Hepatocyte (in vitro differentiated cells): ENCODE data around the gene CEACAM1. TPM values are rescaled to one million over a fixed set of nuclear protein-coding genes. Genes with fewer than 3 reads are reported as not detected.

Experiments used
- DNase-seq: peaks from one replicate; pipeline ENCODE4 v3.0.0-alpha.2; 2016; ENCODE audit warnings: low spot score
- H2AFZ ChIP-seq: fragments of 200-600 bp; sonication (generic); 2 replicates; pipeline ENCODE4 v1.6.0; 2016; ENCODE audit warnings: antibody characterized with exemption, mild to moderate bottlenecking
- H3K27ac ChIP-seq: fragments of 200-600 bp; sonication (generic); 2 replicates; pipeline ENCODE4 v1.5.1; 2016; ENCODE audit warnings: mild to moderate bottlenecking
- H3K27me3 ChIP-seq: fragments of 200-600 bp; sonication (generic); 2 replicates; pipeline ENCODE4 v1.6.1; 2016
- H3K36me3 ChIP-seq: fragments of 200-600 bp; sonication (generic); replicated peaks from 2 replicates; pipeline ENCODE4 v1.5.1; 2016; ENCODE audit warnings: low read depth; ENCODE audit not compliant: insufficient read depth
- H3K4me1 ChIP-seq: fragments of 200-600 bp; sonication (generic); 2 replicates; pipeline ENCODE4 v1.5.1; 2016; ENCODE audit warnings: mild to moderate bottlenecking, moderate library complexity; ENCODE audit not compliant: insufficient read depth
- H3K4me2 ChIP-seq: fragments of 200-600 bp; sonication (generic); 2 replicates; pipeline ENCODE4 v1.6.0; 2016
- H3K4me3 ChIP-seq: fragments of 200-600 bp; sonication (generic); 2 replicates; pipeline ENCODE4 v1.5.1; 2016; ENCODE audit warnings: mild to moderate bottlenecking
- H3K79me2 ChIP-seq: fragments of 200-600 bp; sonication (generic); 2 replicates; pipeline ENCODE4 v1.6.0; 2017; ENCODE audit warnings: mild to moderate bottlenecking
- H3K9me2 ChIP-seq: fragments of 200-600 bp; sonication (generic); replicated peaks from 2 replicates; pipeline ENCODE4 v1.6.0; 2017; ENCODE audit warnings: mild to moderate bottlenecking; ENCODE audit not compliant: insufficient read depth
- H3K9me3 ChIP-seq: fragments of 200-600 bp; sonication (generic); 2 replicates; pipeline ENCODE4 v1.5.1; 2016; ENCODE audit warnings: low read depth, mild to moderate bottlenecking
- H4K20me1 ChIP-seq: fragments of 200-600 bp; sonication (generic); 2 replicates; pipeline ENCODE4 v1.6.0; 2016; ENCODE audit warnings: mild to moderate bottlenecking; ENCODE audit not compliant: insufficient read depth, poor library complexity, severe bottlenecking
- EZH2 ChIP-seq: fragments of 200-600 bp; sonication (generic); IDR thresholded peaks from 2 replicates; pipeline ENCODE4 v1.6.1; 2016; ENCODE audit warnings: antibody characterized with exemption, mild to moderate bottlenecking, borderline replicate concordance
- EZH2phosphoT487 ChIP-seq: fragments of 200-600 bp; sonication (generic); IDR thresholded peaks from one replicate; pipeline ENCODE4 v1.6.1; 2018; ENCODE audit warnings: antibody characterized with exemption, mild to moderate bottlenecking, low read depth, moderate library complexity; ENCODE audit not compliant: unreplicated experiment, severe bottlenecking
- WGBS: methylation state at CpG from one replicate; pipeline ENCODE4 v1.1.6; 2016; ENCODE audit warnings: low lambda C conversion rate; ENCODE audit errors: missing lambda C conversion rate; 5-methylcytosine and 5-hydroxymethylcytosine counted together
- polyA plus RNA-seq: library from polyadenylated mRNA; unstranded; fragments of >200 nt; fragmentation: Nextera tagmentation; extraction: Ambion mirVana; gene quantifications from 2 replicates; pipeline ENCODE4 v1.2.1, GENCODE V29; 2016
- total RNA-seq: library from RNA; depleted of rRNA; stranded (reverse); fragments of >200 nt; gene quantifications from 2 replicates; pipeline ENCODE4 v1.2.3, GENCODE V29; 2014
- TF ChIP-seq, protein P1 (sequence below): fragments of 200-600 bp; sonication (generic); IDR thresholded peaks from 2 replicates; pipeline ENCODE4 v1.5.1; 2016; ENCODE audit warnings: antibody characterized with exemption, mild to moderate bottlenecking; ENCODE audit not compliant: poor library complexity

The CEACAM1 gene
- total and polyA plus RNA-seq, 2 experiments from 2014 or later = 7.1 to 20.8 TPM

DNA sequence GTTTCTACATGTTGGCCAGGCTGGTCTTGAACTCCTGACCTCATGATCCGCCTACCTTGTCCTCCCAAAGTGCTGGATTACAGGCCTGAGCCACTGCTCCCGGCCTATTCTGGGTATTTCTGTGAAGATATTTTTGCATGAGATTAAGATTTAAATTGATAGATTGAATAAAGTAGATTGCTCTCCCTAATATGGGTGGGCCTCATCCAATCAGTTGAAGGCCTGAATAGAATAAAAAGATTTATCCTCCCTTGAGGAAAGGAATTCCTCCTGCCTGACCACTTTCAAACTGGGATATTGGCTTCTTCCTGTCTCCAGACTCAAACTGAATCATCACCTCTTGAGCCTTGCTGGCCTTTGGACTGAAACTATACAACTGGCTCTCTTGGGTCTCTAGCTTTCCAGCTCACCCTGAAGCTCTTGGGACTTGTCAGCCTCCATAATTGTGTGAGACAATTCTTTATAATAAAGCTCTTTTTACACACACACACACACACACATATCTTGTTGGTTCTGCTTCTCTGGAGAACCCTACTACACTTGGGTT is 49.4 kb downstream of the CEACAM1 start:
- Histone ChIP-seq H3K36me3 (no peaks in the 10 kb centered on the region), H3K4me3 (no peak overlapping the region), H3K79me2 (no peaks in the 10 kb centered on the region), H2AFZ (no peak overlapping the region), H3K27me3 (no peaks in the 10 kb centered on the region), H3K4me1 (peaks cover 7% of the 10 kb centered on the region), H3K27ac (no peak overlapping the region), H4K20me1 (no peaks in the 10 kb centered on the region), H3K9me3 (no peaks in the 10 kb centered on the region), H3K9me2 (no peaks in the 10 kb centered on the region), H3K4me2 (no peak overlapping the region)
- no peak for DNase-seq
- TF ChIP-seq EZH2 = no peak
- TF ChIP-seq, protein P1, sequence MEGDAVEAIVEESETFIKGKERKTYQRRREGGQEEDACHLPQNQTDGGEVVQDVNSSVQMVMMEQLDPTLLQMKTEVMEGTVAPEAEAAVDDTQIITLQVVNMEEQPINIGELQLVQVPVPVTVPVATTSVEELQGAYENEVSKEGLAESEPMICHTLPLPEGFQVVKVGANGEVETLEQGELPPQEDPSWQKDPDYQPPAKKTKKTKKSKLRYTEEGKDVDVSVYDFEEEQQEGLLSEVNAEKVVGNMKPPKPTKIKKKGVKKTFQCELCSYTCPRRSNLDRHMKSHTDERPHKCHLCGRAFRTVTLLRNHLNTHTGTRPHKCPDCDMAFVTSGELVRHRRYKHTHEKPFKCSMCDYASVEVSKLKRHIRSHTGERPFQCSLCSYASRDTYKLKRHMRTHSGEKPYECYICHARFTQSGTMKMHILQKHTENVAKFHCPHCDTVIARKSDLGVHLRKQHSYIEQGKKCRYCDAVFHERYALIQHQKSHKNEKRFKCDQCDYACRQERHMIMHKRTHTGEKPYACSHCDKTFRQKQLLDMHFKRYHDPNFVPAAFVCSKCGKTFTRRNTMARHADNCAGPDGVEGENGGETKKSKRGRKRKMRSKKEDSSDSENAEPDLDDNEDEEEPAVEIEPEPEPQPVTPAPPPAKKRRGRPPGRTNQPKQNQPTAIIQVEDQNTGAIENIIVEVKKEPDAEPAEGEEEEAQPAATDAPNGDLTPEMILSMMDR = no peak
- no peak for TF ChIP-seq EZH2phosphoT487
- WGBS = 94% methylated on average over 2 of the region's 2 CpGs

DNA sequence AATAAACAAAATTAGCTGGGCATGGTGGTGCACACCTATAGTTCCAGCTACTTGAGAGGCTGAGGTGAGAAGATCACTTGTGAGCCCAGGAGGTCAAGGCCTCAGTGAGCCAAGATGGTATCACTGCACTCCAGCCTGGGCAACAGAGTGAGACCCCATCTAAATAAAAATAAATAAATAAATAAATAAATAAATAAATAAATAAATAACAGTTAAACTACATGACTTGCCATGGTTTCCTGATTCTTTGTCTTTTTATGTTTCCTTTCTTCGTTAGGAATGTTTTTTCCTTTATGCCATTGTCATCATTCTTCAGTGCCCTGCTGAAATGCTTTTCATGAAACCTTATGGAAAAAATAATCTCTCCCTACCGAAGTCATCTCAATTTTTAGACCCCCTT is 50.3 kb downstream of the CEACAM1 start:
- 98% methylated on average over 2 of the region's 2 CpGs for WGBS
- no peak overlapping the region for H2AFZ ChIP-seq
- TF ChIP-seq EZH2phosphoT487 (no peak), EZH2 (no peak)
- TF ChIP-seq, protein P1 = no peak
- H3K79me2 ChIP-seq = no peaks in the 10 kb centered on the region
- H3K27me3 ChIP-seq = no peaks in the 10 kb centered on the region
- H3K27ac ChIP-seq = no peak overlapping the region
- no peaks in the 10 kb centered on the region for H3K9me3 ChIP-seq
- H4K20me1 ChIP-seq = no peaks in the 10 kb centered on the region
- H3K4me2 ChIP-seq = no peak overlapping the region
- no peaks in the 10 kb centered on the region for H3K36me3 ChIP-seq
- no peak for DNase-seq
- H3K4me3 ChIP-seq = no peak overlapping the region
- H3K9me2 ChIP-seq = no peaks in the 10 kb centered on the region
- peaks cover 7% of the 10 kb centered on the region for H3K4me1 ChIP-seq

DNA sequence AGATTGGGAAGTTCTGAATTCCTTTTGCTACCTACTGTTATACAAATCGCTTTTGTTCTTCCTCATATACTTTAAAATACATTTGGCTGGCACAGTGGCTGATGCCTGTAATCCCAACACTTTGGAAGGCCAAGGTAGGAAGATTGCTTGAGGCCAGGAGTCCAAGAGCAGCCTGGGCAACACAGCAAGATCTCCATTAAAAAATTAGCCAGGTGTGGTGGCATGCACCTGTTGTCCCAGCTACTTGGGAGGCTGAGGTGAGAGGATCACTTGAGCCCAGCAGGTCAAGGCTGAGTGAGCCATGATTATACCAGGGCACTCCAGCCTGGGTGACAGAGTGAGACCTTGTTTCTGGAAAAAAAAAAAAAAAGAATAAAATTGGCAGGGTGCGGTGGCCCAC is 51.2 kb downstream of the CEACAM1 start:
- WGBS = 98% methylated on average over 2 of the region's 2 CpGs
- no peak overlapping the region for H3K27ac ChIP-seq
- H3K9me3 ChIP-seq = no peaks in the 10 kb centered on the region
- no peak overlapping the region for H3K4me3 ChIP-seq
- DNase-seq = no peak
- H3K79me2 ChIP-seq = no peaks in the 10 kb centered on the region
- H3K4me1 ChIP-seq = peaks cover 7% of the 10 kb centered on the region
- H3K27me3 ChIP-seq = no peaks in the 10 kb centered on the region
- TF ChIP-seq EZH2 = no peak
- TF ChIP-seq, protein P1 = no peak
- TF ChIP-seq EZH2phosphoT487 = no peak
- no peaks in the 10 kb centered on the region for H3K9me2 ChIP-seq
- no peaks in the 10 kb centered on the region for H4K20me1 ChIP-seq
- no peaks in the 10 kb centered on the region for H3K36me3 ChIP-seq
- no peak overlapping the region for H3K4me2 ChIP-seq
- no peak overlapping the region for H2AFZ ChIP-seq

DNA sequence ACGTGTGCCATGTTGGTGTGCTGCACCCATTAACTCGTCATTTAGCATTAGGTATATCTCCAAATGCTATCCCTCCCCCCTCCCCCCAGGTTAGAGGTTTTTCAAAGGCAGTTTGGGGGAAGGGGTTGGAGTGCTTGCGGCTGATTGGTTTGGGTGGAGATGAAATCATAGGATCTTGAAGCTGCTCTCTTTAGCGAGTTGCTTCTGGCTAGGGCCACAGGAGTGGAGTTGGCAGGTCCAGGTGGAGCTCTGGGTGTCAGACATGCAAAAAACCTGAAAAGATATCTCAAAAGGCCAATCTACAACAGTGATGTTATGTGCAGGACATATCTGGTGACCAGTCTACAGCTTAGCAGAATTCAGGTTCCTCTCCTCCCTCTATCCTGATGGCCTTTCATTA is 52.9 kb downstream of the CEACAM1 start:
- no peak overlapping the region for H2AFZ ChIP-seq
- H3K79me2 ChIP-seq = no peaks in the 10 kb centered on the region
- no peak overlapping the region for H3K4me3 ChIP-seq
- no peak for DNase-seq
- no peaks in the 10 kb centered on the region for H3K36me3 ChIP-seq
- H3K9me2 ChIP-seq = no peaks in the 10 kb centered on the region
- no peak overlapping the region for H3K4me2 ChIP-seq
- TF ChIP-seq, protein P1 = no peak
- TF ChIP-seq EZH2 = no peak
- TF ChIP-seq EZH2phosphoT487 = no peak
- H3K27ac ChIP-seq = no peak overlapping the region
- no peaks in the 10 kb centered on the region for H3K9me3 ChIP-seq
- H4K20me1 ChIP-seq = no peaks in the 10 kb centered on the region
- WGBS = 59% methylated on average over 4 of the region's 4 CpGs
- H3K4me1 ChIP-seq = no peaks in the 10 kb centered on the region
- no peaks in the 10 kb centered on the region for H3K27me3 ChIP-seq
